ENCODE measurements around the gene ICAM1.
A peak's percentile ranks its signal among the peaks of the same experiment; 100 is the strongest.
"Not testable (repeated sequence)": the region's sequence is repeated elsewhere in the genome, so short reads cannot be mapped to it uniquely, and the experiment has no call there.

ICAM1 gene

DNA sequence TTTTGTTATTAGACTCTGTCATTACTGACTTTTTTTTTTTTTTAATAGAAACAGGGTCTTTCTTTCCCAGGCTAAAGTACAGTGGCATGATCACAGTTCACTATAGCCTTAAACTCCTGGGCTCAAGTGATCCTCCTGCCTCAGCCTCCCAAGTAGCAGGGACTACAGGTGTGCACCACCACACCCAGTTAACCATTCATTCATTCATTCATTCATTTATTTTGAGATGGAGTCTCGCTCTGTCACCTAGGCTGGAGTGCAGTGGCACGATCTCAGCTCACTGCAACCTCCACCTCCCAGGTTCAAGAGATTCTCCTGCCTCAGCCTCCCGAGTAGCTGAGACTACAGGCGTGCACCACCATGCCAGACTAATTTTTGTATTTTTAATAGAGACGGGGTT, 11.1 kb downstream of the ICAM1 start:
- H3K4me3 ChIP-seq (ENCODE audit: low read length); H3K4me1 ChIP-seq (ENCODE audit: control insufficient read depth, insufficient read depth, low read length); H3K4me2 ChIP-seq (ENCODE audit: low read length); H3K9ac ChIP-seq (ENCODE audit: low read depth, low read length); H3K27me3 ChIP-seq (ENCODE audit: control insufficient read depth, insufficient read depth, low read length); H3K9me3 ChIP-seq (replicated peaks; ENCODE audit: low read length); H3K36me3 ChIP-seq (ENCODE audit: insufficient read depth, low read length): not testable (repeated sequence)

GRCh38 chr19:10283301-10284064, 12.6 kb downstream of the ICAM1 start:
- H3K4me2 ChIP-seq (ENCODE audit: low read length), result no peak overlapping the region
- H3K4me3 ChIP-seq (ENCODE audit: low read length), result no peak overlapping the region
- H3K27me3 ChIP-seq (ENCODE audit: control insufficient read depth, insufficient read depth, low read length), result peaks cover 13% of the 10 kb centered on the region
- H3K9ac ChIP-seq (ENCODE audit: low read depth, low read length), result no peak overlapping the region
- no peaks in the 10 kb centered on the region for H3K9me3 ChIP-seq (replicated peaks; ENCODE audit: low read length)
- no peaks in the 10 kb centered on the region for H3K36me3 ChIP-seq (ENCODE audit: insufficient read depth, low read length)
- H3K4me1 ChIP-seq (ENCODE audit: control insufficient read depth, insufficient read depth, low read length), result no peaks in the 10 kb centered on the region

GRCh38 chr19:10284065-10284959, 13.4 kb downstream of the ICAM1 start:
- Histone ChIP-seq H3K4me2 (ENCODE audit: low read length) (no peak overlapping the region), H3K9ac (ENCODE audit: low read depth, low read length) (no peak overlapping the region), H3K36me3 (ENCODE audit: insufficient read depth, low read length) (no peaks in the 10 kb centered on the region), H3K4me3 (ENCODE audit: low read length) (no peak overlapping the region), H3K27me3 (ENCODE audit: control insufficient read depth, insufficient read depth, low read length) (peaks cover 21% of the 10 kb centered on the region), H3K4me1 (ENCODE audit: control insufficient read depth, insufficient read depth, low read length) (peaks cover 7% of the 10 kb centered on the region), H3K9me3 (replicated peaks; ENCODE audit: low read length) (no peaks in the 10 kb centered on the region)

GRCh38 chr19:10284960-10285278, 14.0 kb downstream of the ICAM1 start:
- Histone ChIP-seq H3K36me3 (ENCODE audit: insufficient read depth, low read length) (no peaks in the 10 kb centered on the region), H3K4me3 (ENCODE audit: low read length) (no peak overlapping the region), H3K4me2 (ENCODE audit: low read length) (no peak overlapping the region), H3K27me3 (ENCODE audit: control insufficient read depth, insufficient read depth, low read length) (peaks cover 26% of the 10 kb centered on the region), H3K4me1 (ENCODE audit: control insufficient read depth, insufficient read depth, low read length) (peaks cover 12% of the 10 kb centered on the region), H3K9ac (ENCODE audit: low read depth, low read length) (no peak overlapping the region), H3K9me3 (replicated peaks; ENCODE audit: low read length) (no peaks in the 10 kb centered on the region)

DNA sequence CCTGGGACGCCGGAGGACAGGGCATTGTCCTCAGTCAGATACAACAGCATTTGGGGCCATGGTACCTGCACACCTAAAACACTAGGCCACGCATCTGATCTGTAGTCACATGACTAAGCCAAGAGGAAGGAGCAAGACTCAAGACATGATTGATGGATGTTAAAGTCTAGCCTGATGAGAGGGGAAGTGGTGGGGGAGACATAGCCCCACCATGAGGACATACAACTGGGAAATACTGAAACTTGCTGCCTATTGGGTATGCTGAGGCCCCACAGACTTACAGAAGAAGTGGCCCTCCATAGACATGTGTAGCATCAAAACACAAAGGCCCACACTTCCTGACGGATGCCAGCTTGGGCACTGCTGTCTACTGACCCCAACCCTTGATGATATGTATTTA, 14.5 kb downstream of the ICAM1 start:
- no peak overlapping the region for H3K4me3 ChIP-seq (ENCODE audit: low read length)
- H3K9ac ChIP-seq (ENCODE audit: low read depth, low read length), result no peak overlapping the region
- H3K4me1 ChIP-seq (ENCODE audit: control insufficient read depth, insufficient read depth, low read length), result peaks cover 17% of the 10 kb centered on the region
- H3K36me3 ChIP-seq (ENCODE audit: insufficient read depth, low read length), result no peaks in the 10 kb centered on the region
- H3K4me2 ChIP-seq (ENCODE audit: low read length), result no peak overlapping the region
- peaks cover 30% of the 10 kb centered on the region for H3K27me3 ChIP-seq (ENCODE audit: control insufficient read depth, insufficient read depth, low read length)
- no peaks in the 10 kb centered on the region for H3K9me3 ChIP-seq (replicated peaks; ENCODE audit: low read length)

DNA sequence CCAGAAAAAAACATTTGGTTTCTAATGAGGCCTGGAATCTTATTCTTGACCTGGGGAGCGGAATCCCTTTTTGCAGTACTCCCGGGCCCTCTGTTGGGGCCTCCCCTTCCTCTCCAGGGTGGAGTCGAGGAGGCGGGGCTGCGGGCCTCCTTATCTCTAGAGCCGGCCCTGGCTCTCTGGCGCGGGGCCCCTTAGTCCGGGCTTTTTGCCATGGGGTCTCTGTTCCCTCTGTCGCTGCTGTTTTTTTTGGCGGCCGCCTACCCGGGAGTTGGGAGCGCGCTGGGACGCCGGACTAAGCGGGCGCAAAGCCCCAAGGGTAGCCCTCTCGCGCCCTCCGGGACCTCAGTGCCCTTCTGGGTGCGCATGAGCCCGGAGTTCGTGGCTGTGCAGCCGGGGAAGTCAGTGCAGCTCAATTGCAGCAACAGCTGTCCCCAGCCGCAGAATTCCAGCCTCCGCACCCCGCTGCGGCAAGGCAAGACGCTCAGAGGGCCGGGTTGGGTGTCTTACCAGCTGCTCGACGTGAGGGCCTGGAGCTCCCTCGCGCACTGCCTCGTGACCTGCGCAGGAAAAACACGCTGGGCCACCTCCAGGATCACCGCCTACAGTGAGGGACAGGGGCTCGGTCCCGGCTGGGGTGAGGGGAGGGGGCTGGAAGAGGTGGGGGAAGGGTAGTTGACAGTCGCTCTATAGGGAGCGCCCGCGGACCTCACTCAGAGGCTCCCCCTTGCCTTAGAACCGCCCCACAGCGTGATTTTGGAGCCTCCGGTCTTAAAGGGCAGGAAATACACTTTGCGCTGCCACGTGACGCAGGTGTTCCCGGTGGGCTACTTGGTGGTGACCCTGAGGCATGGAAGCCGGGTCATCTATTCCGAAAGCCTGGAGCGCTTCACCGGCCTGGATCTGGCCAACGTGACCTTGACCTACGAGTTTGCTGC, 16.1 kb downstream of the ICAM1 start, which contains the start of gene ICAM4:
ICAM4 (plus strand) TSS at position 153 of the 935 bp plus-strand sequence; CDS start at position 211, 58 bp downstream.
- Histone ChIP-seq H3K4me3 (ENCODE audit: low read length) (no peak within 1 kb of the TSS), H3K4me2 (ENCODE audit: low read length) (no peak within 1 kb of the TSS), H3K36me3 (ENCODE audit: insufficient read depth, low read length) (no peaks in the 10 kb centered on the region), H3K9ac (ENCODE audit: low read depth, low read length) (no peak within 1 kb of the TSS), H3K9me3 (replicated peaks; ENCODE audit: low read length) (no peaks in the 10 kb centered on the region), H3K4me1 (ENCODE audit: control insufficient read depth, insufficient read depth, low read length) (peaks cover 33% of the 10 kb centered on the region), H3K27me3 (ENCODE audit: control insufficient read depth, insufficient read depth, low read length) (peaks cover 47% of the 10 kb centered on the region)

DNA sequence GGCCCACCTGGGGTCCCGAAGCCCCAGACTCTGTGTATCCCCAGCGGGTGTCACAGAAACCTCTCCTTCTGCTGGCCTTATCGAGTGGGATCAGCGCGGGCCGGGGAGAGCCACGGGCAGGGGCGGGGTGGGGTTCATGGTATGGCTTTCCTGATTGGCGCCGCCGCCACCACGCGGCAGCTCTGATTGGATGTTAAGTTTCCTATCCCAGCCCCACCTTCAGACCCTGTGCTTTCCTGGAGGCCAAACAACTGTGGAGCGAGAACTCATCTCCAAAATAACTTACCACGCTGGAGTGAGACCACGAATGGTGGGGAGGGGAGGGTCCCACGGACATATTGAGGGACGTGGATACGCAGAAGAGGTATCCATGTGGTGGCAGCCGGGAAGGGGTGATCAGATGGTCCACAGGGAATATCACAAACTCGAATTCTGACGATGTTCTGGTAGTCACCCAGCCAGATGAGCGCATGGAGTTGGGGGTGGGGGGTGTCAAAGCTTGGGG, 17.8 kb downstream of the ICAM1 start:
- Histone ChIP-seq H3K4me3 (ENCODE audit: low read length) (peak overlapping the region; percentile 36), H3K9me3 (replicated peaks; ENCODE audit: low read length) (no peaks in the 10 kb centered on the region), H3K4me2 (ENCODE audit: low read length) (peak overlapping the region; percentile 93), H3K27me3 (ENCODE audit: control insufficient read depth, insufficient read depth, low read length) (peaks cover 64% of the 10 kb centered on the region), H3K36me3 (ENCODE audit: insufficient read depth, low read length) (no peaks in the 10 kb centered on the region), H3K9ac (ENCODE audit: low read depth, low read length) (no peak overlapping the region), H3K4me1 (ENCODE audit: control insufficient read depth, insufficient read depth, low read length) (peaks cover 39% of the 10 kb centered on the region)

- no peak overlapping the region for H3K9ac ChIP-seq (ENCODE audit: low read depth, low read length)
These were observed 18.4 kb downstream of the ICAM1 start for GRCh38 chr19:10289167-10289835.

DNA sequence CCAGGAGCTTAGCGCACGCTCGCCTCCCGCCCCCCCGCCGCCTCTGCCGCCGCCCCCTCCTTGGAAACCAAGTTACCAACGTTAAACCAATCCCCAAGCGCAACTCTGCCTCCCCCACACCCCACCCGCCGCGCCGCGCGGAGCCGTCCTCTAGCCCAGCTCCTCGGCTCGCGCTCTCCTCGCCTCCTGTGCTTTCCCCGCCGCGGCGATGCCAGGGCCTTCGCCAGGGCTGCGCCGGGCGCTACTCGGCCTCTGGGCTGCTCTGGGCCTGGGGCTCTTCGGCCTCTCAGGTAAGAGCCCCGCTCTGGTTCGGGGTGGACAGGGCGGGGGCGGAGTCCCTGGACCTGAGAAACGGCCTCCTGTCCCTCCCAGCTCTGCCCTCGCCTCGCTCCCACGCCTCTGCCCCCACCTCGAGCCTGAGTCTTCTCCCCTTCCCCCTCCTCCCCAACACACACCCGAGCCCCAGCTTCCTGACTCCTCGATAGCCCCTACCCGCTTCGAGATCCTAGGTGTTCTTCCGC, 19.0 kb downstream of the ICAM1 start, which contains the start of gene ICAM5:
ICAM5 (plus strand) TSS at position 117 of the 521 bp plus-strand sequence; CDS start at position 209, 92 bp downstream.
- H3K9ac ChIP-seq (ENCODE audit: low read depth, low read length), result no peak within 1 kb of the TSS
- H3K4me2 ChIP-seq (ENCODE audit: low read length), result peak within 1 kb of the TSS; percentile 93
- peak within 1 kb of the TSS; percentile 68 for H3K4me3 ChIP-seq (ENCODE audit: low read length)
- H3K36me3 ChIP-seq (ENCODE audit: insufficient read depth, low read length), result no peaks in the 10 kb centered on the region
- H3K27me3 ChIP-seq (ENCODE audit: control insufficient read depth, insufficient read depth, low read length), result peaks cover 74% of the 10 kb centered on the region
- H3K9me3 ChIP-seq (replicated peaks; ENCODE audit: low read length), result no peaks in the 10 kb centered on the region
- peaks cover 39% of the 10 kb centered on the region for H3K4me1 ChIP-seq (ENCODE audit: control insufficient read depth, insufficient read depth, low read length)

More at GRCh38 chr19:10289167-10289835, 18.4 kb downstream of the ICAM1 start:
- Histone ChIP-seq H3K9me3 (replicated peaks; ENCODE audit: low read length) (no peaks in the 10 kb centered on the region), H3K4me2 (ENCODE audit: low read length) (peak overlapping the region; percentile 93), H3K4me3 (ENCODE audit: low read length) (peak overlapping the region; percentile 36), H3K36me3 (ENCODE audit: insufficient read depth, low read length) (no peaks in the 10 kb centered on the region), H3K27me3 (ENCODE audit: control insufficient read depth, insufficient read depth, low read length) (peaks cover 70% of the 10 kb centered on the region), H3K4me1 (ENCODE audit: control insufficient read depth, insufficient read depth, low read length) (peaks cover 39% of the 10 kb centered on the region)

GRCh38 chr19:10290357-10290875, 19.5 kb downstream of the ICAM1 start:
- peak overlapping the region; percentile 93 for H3K4me2 ChIP-seq (ENCODE audit: low read length)
- H3K9me3 ChIP-seq (replicated peaks; ENCODE audit: low read length), result no peaks in the 10 kb centered on the region
- peak overlapping the region; percentile 68 for H3K4me3 ChIP-seq (ENCODE audit: low read length)
- H3K9ac ChIP-seq (ENCODE audit: low read depth, low read length), result no peak overlapping the region
- peaks cover 80% of the 10 kb centered on the region for H3K27me3 ChIP-seq (ENCODE audit: control insufficient read depth, insufficient read depth, low read length)
- H3K4me1 ChIP-seq (ENCODE audit: control insufficient read depth, insufficient read depth, low read length), result peaks cover 43% of the 10 kb centered on the region
- H3K36me3 ChIP-seq (ENCODE audit: insufficient read depth, low read length), result no peaks in the 10 kb centered on the region
